Measurements from ENCODE around the gene HLA-DQA2. TPM values are rescaled to one million over a fixed set of nuclear protein-coding genes. Genes with fewer than 3 reads are reported as not detected.

Gene HLA-DQA2
- total RNA-seq, 1 donor from 2014 or later: not detected

DNA sequence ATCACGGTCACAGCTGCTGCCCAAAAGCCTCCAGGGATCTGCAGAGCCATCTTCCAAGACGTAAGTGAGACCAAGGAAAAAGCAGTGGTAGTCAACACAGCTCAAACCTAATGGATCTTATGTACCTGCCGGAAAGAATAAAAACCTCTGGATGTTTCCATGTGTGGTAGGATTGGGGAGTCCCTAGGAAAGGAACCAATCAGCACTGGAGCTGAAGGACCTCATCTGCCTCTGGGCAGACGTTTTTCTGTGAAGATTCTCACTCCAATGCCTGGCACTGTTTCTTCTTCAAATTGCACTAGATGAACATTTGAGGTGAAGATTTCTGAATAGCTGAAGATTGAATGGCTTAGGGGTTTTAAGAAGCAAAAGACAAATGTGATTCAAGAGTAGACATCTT is 22.2 kb downstream of the HLA-DQA2 start, which contains the start of gene HLA-DQB2:
HLA-DQB2 (minus strand) TSS at position 112 of the 400 bp plus-strand sequence; CDS start at position 50, 62 bp downstream.
- no peaks in the 10 kb centered on the region for H3K4me1 Mint-ChIP-seq (ENCODE audit: low read depth, unreplicated experiment)
- H3K27ac Mint-ChIP-seq (ENCODE audit: unreplicated experiment): no peak within 1 kb of the TSS
- H3K4me1 ChIP-seq (ENCODE audit: insufficient read depth, low read length): no peaks in the 10 kb centered on the region
- FAIRE-seq: no peak
- H3K4me2 ChIP-seq (ENCODE audit: low read length): no peak within 1 kb of the TSS
- no peaks in the 10 kb centered on the region for H3K36me3 Mint-ChIP-seq (ENCODE audit: low read depth, unreplicated experiment)
- no peaks in the 10 kb centered on the region for H4K20me1 ChIP-seq (ENCODE audit: insufficient read depth, low read length)
- H3K4me3 Mint-ChIP-seq (ENCODE audit: unreplicated experiment): no peak within 1 kb of the TSS
- no peak for TF ChIP-seq EZH2 (IDR thresholded peaks at IDR 0.05; ENCODE audit: insufficient read depth, low read length)
- TF ChIP-seq, protein P1, sequence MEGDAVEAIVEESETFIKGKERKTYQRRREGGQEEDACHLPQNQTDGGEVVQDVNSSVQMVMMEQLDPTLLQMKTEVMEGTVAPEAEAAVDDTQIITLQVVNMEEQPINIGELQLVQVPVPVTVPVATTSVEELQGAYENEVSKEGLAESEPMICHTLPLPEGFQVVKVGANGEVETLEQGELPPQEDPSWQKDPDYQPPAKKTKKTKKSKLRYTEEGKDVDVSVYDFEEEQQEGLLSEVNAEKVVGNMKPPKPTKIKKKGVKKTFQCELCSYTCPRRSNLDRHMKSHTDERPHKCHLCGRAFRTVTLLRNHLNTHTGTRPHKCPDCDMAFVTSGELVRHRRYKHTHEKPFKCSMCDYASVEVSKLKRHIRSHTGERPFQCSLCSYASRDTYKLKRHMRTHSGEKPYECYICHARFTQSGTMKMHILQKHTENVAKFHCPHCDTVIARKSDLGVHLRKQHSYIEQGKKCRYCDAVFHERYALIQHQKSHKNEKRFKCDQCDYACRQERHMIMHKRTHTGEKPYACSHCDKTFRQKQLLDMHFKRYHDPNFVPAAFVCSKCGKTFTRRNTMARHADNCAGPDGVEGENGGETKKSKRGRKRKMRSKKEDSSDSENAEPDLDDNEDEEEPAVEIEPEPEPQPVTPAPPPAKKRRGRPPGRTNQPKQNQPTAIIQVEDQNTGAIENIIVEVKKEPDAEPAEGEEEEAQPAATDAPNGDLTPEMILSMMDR (IDR thresholded peaks at IDR 0.05; ENCODE audit: insufficient read depth, low read depth, low read length): no peak
- no peak within 1 kb of the TSS for H3K9ac ChIP-seq (ENCODE audit: low read length)
- H2AFZ ChIP-seq (ENCODE audit: low read depth, low read length): no peak within 1 kb of the TSS
- DNase-seq (ENCODE audit: low read depth): peak; percentile 1
- H3K27me3 ChIP-seq (ENCODE audit: insufficient read depth, low read length): peaks cover 11% of the 10 kb centered on the region
- H3K9me3 Mint-ChIP-seq (ENCODE audit: unreplicated experiment): peaks cover 4% of the 10 kb centered on the region
- H3K27ac ChIP-seq (ENCODE audit: low read depth, low read length): no peak within 1 kb of the TSS
- no peaks in the 10 kb centered on the region for H3K36me3 ChIP-seq (ENCODE audit: insufficient read depth, low read length)
- no peak within 1 kb of the TSS for H3K4me3 ChIP-seq (ENCODE audit: insufficient read depth, low read depth, low read length)
- no peaks in the 10 kb centered on the region for H3K79me2 ChIP-seq (ENCODE audit: insufficient read depth, low read length)
- H3K27me3 Mint-ChIP-seq (ENCODE audit: low read depth, unreplicated experiment): peaks cover 17% of the 10 kb centered on the region
- no peaks in the 10 kb centered on the region for H3K9me3 ChIP-seq (ENCODE audit: insufficient read depth, low read depth, low read length)

DNA sequence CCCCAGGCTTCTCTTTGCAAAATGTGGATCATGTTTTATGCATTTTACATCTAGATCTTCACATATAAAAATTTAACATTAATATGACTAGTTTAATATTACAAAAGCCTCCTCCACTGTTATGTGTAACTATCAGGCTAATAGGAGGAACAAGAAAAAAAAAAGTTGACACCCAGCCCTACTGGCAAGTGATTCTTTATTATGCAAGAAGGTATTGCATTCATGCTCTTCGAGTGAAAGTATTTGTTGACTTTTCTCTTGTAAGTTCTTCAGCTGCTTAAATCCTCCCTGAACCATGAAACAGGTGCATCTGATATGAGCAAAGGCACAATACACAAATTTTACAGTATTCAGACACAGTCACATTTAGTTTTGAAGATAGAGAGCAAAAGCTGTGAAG is 22.9 kb downstream of the HLA-DQA2 start:
- Histone ChIP-seq H3K4me1 (ENCODE audit: insufficient read depth, low read length) (no peaks in the 10 kb centered on the region), H3K27ac (ENCODE audit: low read depth, low read length) (no peak overlapping the region), H3K4me2 (ENCODE audit: low read length) (no peak overlapping the region), H3K36me3 (ENCODE audit: insufficient read depth, low read length) (no peaks in the 10 kb centered on the region), H3K9me3 (ENCODE audit: insufficient read depth, low read depth, low read length) (no peaks in the 10 kb centered on the region), H2AFZ (ENCODE audit: low read depth, low read length) (no peak overlapping the region), H3K9ac (ENCODE audit: low read length) (no peak overlapping the region), H3K27me3 (ENCODE audit: insufficient read depth, low read length) (peaks cover 11% of the 10 kb centered on the region), H3K4me3 (ENCODE audit: insufficient read depth, low read depth, low read length) (no peak overlapping the region), H3K79me2 (ENCODE audit: insufficient read depth, low read length) (no peaks in the 10 kb centered on the region), H4K20me1 (ENCODE audit: insufficient read depth, low read length) (no peaks in the 10 kb centered on the region)
- no peak overlapping the region for H3K27ac Mint-ChIP-seq (ENCODE audit: unreplicated experiment)
- no peak overlapping the region for H3K4me3 Mint-ChIP-seq (ENCODE audit: unreplicated experiment)
- FAIRE-seq (no peak), DNase-seq (ENCODE audit: low read depth) (no peak)
- TF ChIP-seq EZH2 (IDR thresholded peaks at IDR 0.05; ENCODE audit: insufficient read depth, low read length): no peak
- TF ChIP-seq, protein P1 (IDR thresholded peaks at IDR 0.05; ENCODE audit: insufficient read depth, low read depth, low read length): no peak
- H3K27me3 Mint-ChIP-seq (ENCODE audit: low read depth, unreplicated experiment): peaks cover 17% of the 10 kb centered on the region
- H3K9me3 Mint-ChIP-seq (ENCODE audit: unreplicated experiment): peaks cover 4% of the 10 kb centered on the region
- H3K36me3 Mint-ChIP-seq (ENCODE audit: low read depth, unreplicated experiment): no peaks in the 10 kb centered on the region
- H3K4me1 Mint-ChIP-seq (ENCODE audit: low read depth, unreplicated experiment): no peaks in the 10 kb centered on the region

DNA sequence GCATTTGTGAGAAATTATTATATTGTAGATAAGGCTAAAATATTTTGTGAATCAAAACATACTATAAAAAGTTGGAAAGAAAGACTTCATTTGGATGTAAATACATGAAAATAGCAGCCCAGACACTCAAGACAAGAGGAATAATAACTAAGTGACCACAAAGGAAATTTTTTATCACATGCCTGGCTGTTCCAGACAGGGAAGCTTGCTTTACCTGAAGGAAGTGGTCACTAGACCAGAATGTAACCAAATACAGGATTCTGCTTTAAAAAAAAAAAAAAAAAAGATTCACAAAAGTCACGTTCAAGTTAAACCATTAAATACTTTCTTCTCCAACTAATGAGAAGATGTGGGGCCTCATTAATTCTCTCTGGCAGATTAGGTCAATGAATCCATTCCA is 31.5 kb downstream of the HLA-DQA2 start:
- no peak overlapping the region for H3K4me3 ChIP-seq (ENCODE audit: insufficient read depth, low read depth, low read length)
- no peak overlapping the region for H3K27ac ChIP-seq (ENCODE audit: low read depth, low read length)
- peaks cover 4% of the 10 kb centered on the region for H3K27me3 ChIP-seq (ENCODE audit: insufficient read depth, low read length)
- no peaks in the 10 kb centered on the region for H3K9me3 Mint-ChIP-seq (ENCODE audit: unreplicated experiment)
- H4K20me1 ChIP-seq (ENCODE audit: insufficient read depth, low read length): no peaks in the 10 kb centered on the region
- H3K36me3 ChIP-seq (ENCODE audit: insufficient read depth, low read length): no peaks in the 10 kb centered on the region
- H3K27ac Mint-ChIP-seq (ENCODE audit: unreplicated experiment): no peak overlapping the region
- no peaks in the 10 kb centered on the region for H3K27me3 Mint-ChIP-seq (ENCODE audit: low read depth, unreplicated experiment)
- no peak for DNase-seq (ENCODE audit: low read depth)
- H3K9me3 ChIP-seq (ENCODE audit: insufficient read depth, low read depth, low read length): no peaks in the 10 kb centered on the region
- no peaks in the 10 kb centered on the region for H3K79me2 ChIP-seq (ENCODE audit: insufficient read depth, low read length)
- no peak overlapping the region for H3K9ac ChIP-seq (ENCODE audit: low read length)
- H3K4me2 ChIP-seq (ENCODE audit: low read length): no peak overlapping the region
- TF ChIP-seq, protein P1 (IDR thresholded peaks at IDR 0.05; ENCODE audit: insufficient read depth, low read depth, low read length): no peak
- TF ChIP-seq EZH2 (IDR thresholded peaks at IDR 0.05; ENCODE audit: insufficient read depth, low read length): no peak
- H3K4me1 ChIP-seq (ENCODE audit: insufficient read depth, low read length): no peaks in the 10 kb centered on the region
- H3K4me3 Mint-ChIP-seq (ENCODE audit: unreplicated experiment): no peak overlapping the region
- H2AFZ ChIP-seq (ENCODE audit: low read depth, low read length): no peak overlapping the region
- H3K4me1 Mint-ChIP-seq (ENCODE audit: low read depth, unreplicated experiment): peaks cover 8% of the 10 kb centered on the region
- H3K36me3 Mint-ChIP-seq (ENCODE audit: low read depth, unreplicated experiment): no peaks in the 10 kb centered on the region
- no peak for FAIRE-seq
